DOHH2 (cell line): Measurements from ENCODE around the gene OR10H3.
"Not testable (repeated sequence)": the region's sequence is repeated elsewhere in the genome, so short reads cannot be mapped to it uniquely, and the experiment has no call there.

ENCODE experiments used
- H3F3A ChIP-seq: fragments of 200-600 bp; sonication (generic), shearing (Covaris generic); 2 replicates; pipeline ENCODE4 v1.6.0; 2016; ENCODE audit warnings: antibody characterized with exemption, mild to moderate bottlenecking; ENCODE audit not compliant: control insufficient read depth, insufficient read depth
- H3K27ac ChIP-seq: fragments of 200-600 bp; sonication (generic); 2 replicates; pipeline ENCODE4 v1.5.1; 2014; ENCODE audit warnings: low read depth, mild to moderate bottlenecking, low read length, moderate library complexity
- H3K27me3 ChIP-seq: fragments of 200-600 bp; sonication (generic); 2 replicates; pipeline ENCODE4 v1.6.1; 2014; ENCODE audit warnings: mild to moderate bottlenecking, low read length, mixed read lengths; ENCODE audit not compliant: control insufficient read depth
- H3K36me3 ChIP-seq: fragments of 200-600 bp; sonication (generic); 2 replicates; pipeline ENCODE4 v1.6.1; 2014; ENCODE audit warnings: mild to moderate bottlenecking, low read length, moderate library complexity, mixed read lengths; ENCODE audit not compliant: control insufficient read depth
- H3K4me1 ChIP-seq: fragments of 200-600 bp; sonication (generic); 2 replicates; pipeline ENCODE4 v1.6.1; 2014; ENCODE audit warnings: mild to moderate bottlenecking, low read length, mixed read lengths; ENCODE audit not compliant: control insufficient read depth
- H3K4me2 ChIP-seq: fragments of 200-600 bp; sonication (generic); 2 replicates; pipeline ENCODE4 v1.6.0; 2014; ENCODE audit warnings: mild to moderate bottlenecking, low read length, moderate library complexity
- H3K4me3 ChIP-seq: fragments of 200-600 bp; sonication (generic); 2 replicates; pipeline ENCODE4 v1.5.1; 2014; ENCODE audit warnings: mild to moderate bottlenecking, low read length, mixed read lengths
- H3K79me2 ChIP-seq: fragments of 200-600 bp; sonication (generic); 2 replicates; pipeline ENCODE4 v1.6.1; 2014; ENCODE audit warnings: mild to moderate bottlenecking, low read length, mixed read lengths; ENCODE audit not compliant: control insufficient read depth
- H3K9me2 ChIP-seq: fragments of 200-600 bp; sonication (generic); replicated peaks from 2 replicates; pipeline ENCODE4 v1.6.1; 2014; ENCODE audit warnings: mild to moderate bottlenecking, low read length, mixed read lengths; ENCODE audit not compliant: control insufficient read depth
- H3K9me3 ChIP-seq: fragments of 200-600 bp; sonication (generic); 2 replicates; pipeline ENCODE4 v1.6.1; 2014; ENCODE audit warnings: antibody characterized with exemption, low read length, mixed read lengths; ENCODE audit not compliant: control insufficient read depth, insufficient read depth
- H4K20me1 ChIP-seq: fragments of 200-600 bp; sonication (generic); 2 replicates; pipeline ENCODE4 v1.6.0; 2014; ENCODE audit warnings: low read depth, mild to moderate bottlenecking, antibody characterized with exemption, low read length, moderate library complexity; ENCODE audit not compliant: control insufficient read depth, insufficient read depth
- CTCF ChIP-seq: fragments of 200-600 bp; sonication (generic); IDR thresholded peaks from one replicate; pipeline ENCODE4 v1.5.1; 2014; ENCODE audit warnings: antibody characterized with exemption, mild to moderate bottlenecking, low read depth, low read length; ENCODE audit not compliant: poor library complexity, severe bottlenecking
- EZH2phosphoT487 ChIP-seq: fragments of 200-600 bp; sonication (generic); IDR thresholded peaks from 2 replicates; pipeline ENCODE4 v1.6.1; 2017; ENCODE audit warnings: borderline replicate concordance, mild to moderate bottlenecking, antibody characterized with exemption, low read length, moderate library complexity, mixed read lengths

Gene OR10H3

DNA sequence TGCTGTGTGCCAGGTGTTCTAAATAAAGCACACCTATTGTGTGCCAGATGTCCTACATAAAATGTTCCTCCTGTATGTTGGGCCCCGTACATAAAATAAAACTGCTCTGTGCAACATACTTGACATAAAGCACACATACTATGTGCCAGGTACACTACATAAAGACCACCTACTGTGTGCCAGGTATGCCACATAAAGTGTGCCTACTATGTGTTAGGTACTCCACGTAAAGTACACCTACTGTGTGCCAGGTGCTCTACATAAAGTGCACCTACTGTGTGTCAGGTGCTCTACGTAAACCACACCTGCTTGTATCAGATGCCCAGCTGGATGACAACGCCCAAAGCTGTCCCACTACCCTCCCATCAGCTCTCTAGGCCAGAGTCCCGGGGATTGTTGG lies 43.9 kb downstream of the OR10H3 start:
- Histone ChIP-seq H3F3A (no peaks in the 10 kb centered on the region), H3K36me3 (no peaks in the 10 kb centered on the region), H3K9me3 (no peaks in the 10 kb centered on the region), H3K9me2 (no peaks in the 10 kb centered on the region), H3K79me2 (no peaks in the 10 kb centered on the region), H3K27me3 (no peaks in the 10 kb centered on the region), H3K4me2 (no peak overlapping the region), H3K27ac (no peak overlapping the region), H4K20me1 (no peaks in the 10 kb centered on the region), H3K4me3 (no peak overlapping the region), H3K4me1 (no peaks in the 10 kb centered on the region)
- TF ChIP-seq CTCF (no peak), EZH2phosphoT487 (no peak)

- Histone ChIP-seq H3K4me3 (no peak overlapping the region), H3K4me1 (no peaks in the 10 kb centered on the region), H3K27me3 (no peaks in the 10 kb centered on the region), H3F3A (no peaks in the 10 kb centered on the region), H3K4me2 (no peak overlapping the region), H3K9me3 (no peaks in the 10 kb centered on the region), H3K27ac (no peak overlapping the region), H3K79me2 (no peaks in the 10 kb centered on the region), H4K20me1 (no peaks in the 10 kb centered on the region), H3K9me2 (no peaks in the 10 kb centered on the region), H3K36me3 (no peaks in the 10 kb centered on the region)
- TF ChIP-seq CTCF: no peak
- no peak for TF ChIP-seq EZH2phosphoT487
Measured at GRCh38 chr19:15782211-15782610, 44.4 kb downstream of the OR10H3 start.

GRCh38 chr19:15782896-15783295 lies 45.1 kb downstream of the OR10H3 start:
- H3K27ac ChIP-seq, H3K36me3 ChIP-seq, H4K20me1 ChIP-seq, H3K4me1 ChIP-seq, H3K4me3 ChIP-seq, H3K4me2 ChIP-seq, H3K9me2 ChIP-seq, H3K79me2 ChIP-seq, H3K9me3 ChIP-seq, H3K27me3 ChIP-seq, H3F3A ChIP-seq: not testable (repeated sequence)

DNA sequence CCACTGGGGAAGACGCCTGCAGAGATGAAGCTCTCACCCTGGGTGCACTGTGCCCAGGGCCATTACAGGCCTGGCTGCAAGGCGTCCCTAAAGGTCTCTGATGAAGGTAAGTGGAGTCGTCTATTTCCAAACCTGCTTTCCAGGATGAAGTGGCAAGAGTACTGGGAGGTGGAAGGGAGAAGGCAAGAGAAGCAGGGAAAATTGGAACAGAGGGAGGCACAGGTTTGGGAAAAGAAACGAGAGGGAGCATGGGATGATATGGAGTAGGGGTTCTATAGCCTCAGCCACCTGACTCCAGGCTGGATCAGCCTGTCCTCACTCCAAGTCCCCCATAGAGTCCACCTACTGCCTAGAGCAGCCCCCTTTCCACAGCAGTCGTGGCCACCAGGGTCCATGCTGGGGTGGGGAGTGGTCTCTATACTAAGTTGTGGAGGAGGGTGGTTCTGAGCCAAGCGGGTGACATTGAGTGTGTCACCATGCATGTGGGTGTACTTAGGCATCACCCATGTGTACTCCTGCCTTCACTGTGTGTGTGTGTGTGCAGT lies 49.9 kb downstream of the OR10H3 start, which contains the start of gene OR10H5:
Gene OR10H5 (plus strand): TSS at position 51 of the 545 bp plus-strand sequence. CDS start 6,388 bp downstream, outside the sequence.
- no peak within 1 kb of the TSS for H3K4me3 ChIP-seq
- no peak for TF ChIP-seq CTCF
- no peak for TF ChIP-seq EZH2phosphoT487

More for the DNA sequence above, 49.9 kb downstream of the OR10H3 start, which contains the start of gene OR10H5:
- no peak within 1 kb of the TSS for H3K4me2 ChIP-seq
- H3F3A ChIP-seq: no peaks in the 10 kb centered on the region
- no peaks in the 10 kb centered on the region for H3K79me2 ChIP-seq
- no peak within 1 kb of the TSS for H3K27ac ChIP-seq
- H3K9me2 ChIP-seq: no peaks in the 10 kb centered on the region
- H3K27me3 ChIP-seq: no peaks in the 10 kb centered on the region
- no peaks in the 10 kb centered on the region for H3K36me3 ChIP-seq
- no peaks in the 10 kb centered on the region for H3K4me1 ChIP-seq
- H4K20me1 ChIP-seq: no peaks in the 10 kb centered on the region
- H3K9me3 ChIP-seq: no peaks in the 10 kb centered on the region
